Stimulated activated CD8-positive, alpha-beta memory T cell treated with anti-CD3 and anti-CD28 coated beads, Interleukin-4, amount 100 ng/mL, for 24 hours (primary cell): ENCODE results near the gene PNISR.

Source experiments
- DNase-seq: peaks from one replicate; pipeline ENCODE4 v3.0.0-alpha.2; 2020; ENCODE audit warnings: low read depth

PNISR gene

GRCh38 chr6:99402448-99402847 lies 22.7 kb downstream of the PNISR start:
- no peak for DNase-seq

DNA sequence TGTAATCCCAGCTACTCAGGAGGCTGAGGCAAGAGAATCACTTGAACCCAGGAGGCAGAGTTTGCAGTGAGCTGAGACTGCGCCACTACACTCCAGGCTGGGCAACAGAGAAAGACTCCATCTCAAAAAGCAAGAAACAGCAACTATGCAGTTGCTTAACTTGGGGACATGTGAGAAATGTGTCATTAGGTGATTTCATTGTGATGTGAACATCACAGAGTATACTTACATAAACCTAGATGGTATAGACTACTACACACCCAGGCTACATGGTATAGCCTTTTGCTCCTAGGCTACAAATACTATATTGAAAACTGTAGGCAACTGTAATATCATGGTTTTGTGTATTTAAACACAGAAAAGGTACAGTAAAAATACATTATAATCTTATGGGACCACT lies 27.8 kb downstream of the PNISR start:
- DNase-seq: no peak

- DNase-seq: peak; percentile 55
These were observed 31.2 kb downstream of the PNISR start, which contains the start of gene COQ3 for GRCh38 chr6:99393698-99394531. Gene COQ3, minus strand, starts transcription at chr6:99394195. Its CDS starts 16 bp downstream, at chr6:99394179.

GRCh38 chr6:99393366-99393697 lies 31.8 kb downstream of the PNISR start:
- no peak for DNase-seq

DNA sequence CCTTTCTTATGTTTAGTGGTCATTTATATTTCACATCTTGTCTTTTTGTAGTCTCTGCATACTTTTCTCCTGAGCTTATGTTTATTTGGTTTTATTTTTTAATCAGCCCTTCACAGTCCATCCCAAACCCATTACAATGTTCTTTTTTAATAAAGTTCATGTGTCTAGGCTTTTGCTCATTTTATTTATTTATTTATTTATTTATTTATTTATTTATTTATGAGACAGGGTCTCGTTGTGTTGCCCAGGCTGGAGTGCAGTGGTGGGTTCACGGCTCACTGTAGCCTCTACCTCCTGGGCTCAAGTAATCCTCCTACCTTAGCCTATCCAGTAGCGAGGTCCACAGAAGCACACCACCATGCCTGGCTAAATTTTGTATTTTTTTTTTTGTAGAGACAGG lies 34.2 kb downstream of the PNISR start:
- no peak for DNase-seq

GRCh38 chr6:99384507-99384906 lies 40.6 kb downstream of the PNISR start:
- no peak for DNase-seq

- no peak for DNase-seq
These were observed 46.5 kb downstream of the PNISR start for GRCh38 chr6:99378636-99379035.

- DNase-seq: no peak
These were observed 55.6 kb downstream of the PNISR start for GRCh38 chr6:99369533-99369932.

DNA sequence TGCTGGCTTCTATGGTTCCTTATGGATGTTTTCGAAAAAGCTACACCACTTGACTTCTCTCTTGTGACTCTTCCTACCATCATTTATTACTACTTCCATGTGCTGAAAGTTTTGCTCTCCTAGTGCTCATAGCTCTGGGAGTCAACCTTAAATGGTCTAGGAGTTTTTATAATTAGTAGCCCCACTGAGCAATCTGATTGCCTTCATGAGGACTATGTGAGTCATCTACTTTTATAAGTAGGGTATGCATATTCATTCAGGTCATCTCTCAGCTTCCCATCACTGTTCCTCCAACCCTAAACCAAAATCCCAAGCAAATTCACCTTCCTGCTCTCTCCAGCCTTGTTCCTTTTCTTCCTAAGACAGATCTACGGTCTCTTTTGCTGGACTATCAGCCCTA lies 58.3 kb downstream of the PNISR start:
- no peak for DNase-seq

- DNase-seq: no peak
These were observed 61.1 kb downstream of the PNISR start for GRCh38 chr6:99364026-99364425.

GRCh38 chr6:99362678-99363268 lies 62.3 kb downstream of the PNISR start:
- DNase-seq: no peak

DNA sequence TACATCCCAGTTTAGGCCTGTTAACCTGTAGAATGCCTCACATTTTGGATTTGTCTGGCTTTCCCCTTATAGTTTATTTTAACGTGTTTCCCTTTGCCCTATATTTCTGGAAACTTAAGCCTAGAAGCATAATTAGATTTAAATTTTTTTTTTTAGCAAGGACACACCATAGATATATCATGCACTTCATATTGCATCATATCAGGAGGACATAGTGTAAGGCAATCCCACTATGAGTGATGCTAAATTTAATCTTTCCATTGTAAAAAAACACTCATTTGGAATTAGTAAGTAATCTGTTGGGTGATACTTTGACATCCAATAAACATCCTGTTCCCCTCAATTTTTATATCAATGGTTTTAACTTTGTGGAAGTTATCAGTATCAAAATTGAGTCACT lies 65.3 kb downstream of the PNISR start:
- no peak for DNase-seq

DNA sequence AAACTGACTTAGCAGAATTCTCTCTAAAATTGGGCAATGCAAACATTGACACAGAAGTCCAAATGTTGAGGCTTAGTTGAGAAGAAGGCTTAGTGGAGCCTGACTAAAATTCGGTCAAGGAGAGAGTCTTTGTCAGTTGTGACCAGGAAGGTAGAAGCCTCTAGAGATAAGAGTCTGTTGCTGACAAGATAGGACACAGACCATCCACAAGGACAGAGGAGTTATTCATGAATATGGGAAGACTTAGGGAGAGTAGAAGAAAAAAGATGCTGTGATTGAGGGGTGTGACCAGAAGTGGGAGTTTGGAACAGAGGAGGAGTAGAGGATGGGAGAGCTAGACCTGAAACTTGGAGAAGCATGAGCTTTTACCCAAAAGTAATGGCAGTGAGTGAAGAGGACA lies 68.5 kb downstream of the PNISR start:
- no peak for DNase-seq

DNA sequence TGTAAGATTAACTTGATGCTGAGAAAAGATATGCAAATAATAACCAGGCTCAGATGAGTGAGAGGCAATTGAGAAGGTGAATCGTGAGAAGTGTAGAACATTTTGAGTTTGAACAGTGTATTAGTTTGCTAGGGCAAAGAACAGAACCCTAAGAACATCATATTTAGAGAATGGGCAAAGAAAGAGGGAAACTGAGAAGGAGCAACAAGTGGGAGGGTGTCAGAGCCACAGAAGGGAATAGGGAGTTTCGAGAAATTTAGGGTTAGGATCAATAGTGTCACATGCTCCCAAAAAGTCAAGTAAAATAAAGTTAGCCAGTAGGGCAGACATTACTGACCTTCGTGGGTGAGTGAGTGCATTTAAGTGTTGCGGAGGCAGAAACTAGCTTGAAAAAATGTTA lies 70.1 kb downstream of the PNISR start:
- DNase-seq: no peak

DNA sequence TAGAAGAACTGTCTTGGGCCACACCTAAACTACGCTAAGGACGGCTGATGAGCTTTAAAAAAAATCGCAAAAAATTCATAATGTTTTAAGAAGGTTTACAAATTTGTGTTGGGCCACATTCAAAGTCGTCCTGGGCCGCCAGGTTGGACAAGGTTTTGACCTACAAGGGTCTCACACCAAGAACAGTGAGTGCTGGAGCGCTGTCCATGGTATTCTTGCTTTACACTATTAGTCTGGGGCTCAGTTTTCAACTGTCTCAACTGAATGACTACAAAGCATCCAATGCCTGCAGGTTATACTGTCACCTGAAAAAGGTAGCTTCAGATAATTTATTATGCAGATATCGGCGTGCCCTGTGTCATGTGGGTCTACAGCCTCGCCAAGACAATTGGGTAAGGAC lies 72.0 kb downstream of the PNISR start:
- DNase-seq: no peak

DNA sequence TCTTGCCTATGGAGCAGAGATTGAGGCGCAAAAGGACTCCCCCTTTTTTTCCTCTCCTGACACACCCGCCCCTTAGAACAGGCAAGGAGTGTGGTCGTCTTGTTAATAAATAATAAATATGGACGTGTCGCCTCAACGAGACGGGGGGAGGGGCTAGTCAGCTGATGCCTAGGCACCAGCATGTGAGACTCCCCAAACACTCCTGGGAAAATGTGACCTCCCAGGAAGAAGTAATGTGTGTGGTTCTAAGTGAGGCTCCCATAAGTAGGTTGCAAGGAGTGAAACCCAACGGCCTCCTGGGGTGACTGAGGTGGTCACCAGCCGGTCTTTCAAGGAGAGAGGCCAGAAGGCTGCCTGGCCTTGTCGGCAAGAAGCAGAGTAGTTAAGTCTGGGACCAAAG lies 74.5 kb downstream of the PNISR start:
- DNase-seq: no peak

- no peak for DNase-seq
These were observed 75.7 kb downstream of the PNISR start, which contains the start of gene FAXC for GRCh38 chr6:99349171-99350141. Gene FAXC, minus strand, starts transcription at chr6:99349674. Its CDS starts 302 bp downstream, at chr6:99349372.

DNA sequence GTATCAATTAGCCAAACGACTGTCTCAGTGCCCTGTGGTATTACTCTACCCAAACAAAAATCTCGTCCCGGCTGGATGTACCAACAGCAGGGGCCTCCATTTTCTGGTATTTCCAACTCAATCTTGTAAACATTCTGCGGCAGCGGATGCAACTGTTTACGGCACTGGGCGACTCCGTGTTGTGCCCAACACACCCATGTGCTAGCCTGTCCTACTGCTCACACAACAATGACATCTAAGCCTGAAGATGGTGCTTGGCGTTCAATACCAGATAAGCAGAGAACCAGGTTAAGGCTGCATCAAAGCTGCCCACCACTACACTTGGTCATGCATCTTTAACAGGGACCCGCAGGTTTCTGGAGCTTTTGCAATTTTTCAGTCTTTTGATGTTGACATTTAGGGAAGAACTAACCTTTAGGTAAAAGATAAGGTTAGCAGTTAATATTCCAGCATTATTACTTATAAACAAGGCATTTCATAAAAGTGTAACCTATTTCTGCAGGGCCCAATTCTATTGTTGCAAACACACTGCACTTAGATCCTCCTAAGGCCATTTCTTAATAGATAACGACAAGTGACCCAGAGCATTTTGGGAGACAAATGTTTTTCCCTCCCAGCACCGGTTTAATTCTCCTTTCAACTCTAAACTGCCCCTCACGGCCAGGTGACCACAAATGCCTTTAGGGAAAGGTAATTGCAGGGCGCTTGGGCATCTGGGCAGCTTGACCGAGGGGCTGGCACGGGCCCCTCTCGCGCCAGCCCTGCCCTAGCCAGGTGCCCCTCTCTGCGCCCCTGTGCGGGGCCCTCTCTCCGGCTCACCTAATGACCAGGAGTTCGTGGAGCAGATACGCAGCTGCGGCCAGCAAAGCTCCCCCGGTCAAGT lies 76.6 kb downstream of the PNISR start:
- DNase-seq: no peak
